HEK293T (cell line): ENCODE measurements around the gene SSRP1.

Experiments used
- BHLHE40 ChIP-seq: fragments of 450-650 bp; IDR thresholded peaks from 2 replicates; pipeline ENCODE4 v1.6.1; 2016; ENCODE audit warnings: mild to moderate bottlenecking, moderate library complexity, borderline replicate concordance
- FOXA1 ChIP-seq: fragments of 450-650 bp; IDR thresholded peaks from 2 replicates; pipeline ENCODE4 v1.6.1; 2016; ENCODE audit warnings: mild to moderate bottlenecking
- FOXM1 ChIP-seq: fragments of 450-650 bp; IDR thresholded peaks from 2 replicates; pipeline ENCODE4 v1.6.1; 2017; ENCODE audit warnings: mild to moderate bottlenecking, borderline replicate concordance

- TF ChIP-seq BHLHE40 (no peak), FOXA1 (no peak), FOXM1 (no peak)
Measured at GRCh38 chr11:57338142-57338541, 2.5 kb upstream of the SSRP1 start, which contains the start of gene P2RX3.
